HepG2 (cell line): ENCODE results near the gene PKP4. TPM values are rescaled to one million over a fixed set of nuclear protein-coding genes. Genes with fewer than 3 reads are reported as not detected.

Source experiments
- NR2F2 ChIP-seq: IDR thresholded peaks from 2 replicates; pipeline ENCODE4 v1.6.1; 2012; ENCODE audit warnings: low read depth, inconsistent platforms, borderline replicate concordance
- RERE ChIP-seq: IDR thresholded peaks from 2 replicates; pipeline ENCODE4 v1.6.1; 2016; ENCODE audit warnings: low read depth, missing genetic modification reagents, missing compliant biosample characterization
- TFDP2 ChIP-seq: sonication (generic); formaldehyde crosslinking; IDR thresholded peaks from 2 replicates; pipeline ENCODE4 v1.4.0; 2020; ENCODE audit warnings: missing genetic modification reagents
- ZHX2 ChIP-seq, 2 experiments: sonication (generic) in 1 of 2; formaldehyde crosslinking in 1 of 2; IDR thresholded peaks; 2 replicates each; pipeline versions ENCODE4 v1.6.1 to v1.9.0; 2014 to 2022; ENCODE audit warnings: antibody characterized with exemption in 1 of 2, borderline replicate concordance in 1 of 2, inconsistent platforms in 1 of 2, low read depth in 1 of 2, missing genetic modification reagents in 1 of 2
- polyA plus RNA-seq, 8 experiments: library from polyadenylated mRNA; depleted of rRNA in 3 of 8; stranded (reverse) in 7 of 8; unstranded in 1 of 8; fragments of >200 nt; fragmentation: Illumina TruSeq in 4 of 8; extraction: Trizol in 4 of 8; gene quantifications; 2 replicates each; pipeline versions ENCODE4 v1.2.1 to v1.2.3, GENCODE V29; 2011 to 2016; ENCODE audit warnings: low read depth in 4 of 8, missing spikeins in 1 of 8, mixed read lengths in 1 of 8; ENCODE audit not compliant: insufficient read depth in 1 of 8
- total RNA-seq, 5 experiments: library from RNA; depleted of rRNA; stranded (reverse); fragments of >200 nt; fragmentation: Illumina TruSeq; extraction: Trizol; gene quantifications; 2 replicates each; pipeline ENCODE4 v1.2.3, GENCODE V29; 2016; ENCODE audit warnings: low read depth in 1 of 5

Gene PKP4
- total and polyA plus RNA-seq, 2 of the 13 experiments (the other 11 are each of a cell fraction or from before 2014, with no cell fraction given): 80.9 to 90.5 TPM

- no peak; the same call in 1 of the 2 replicates for TF ChIP-seq RERE
- no peak for TF ChIP-seq NR2F2
- 0 out of 2 replicates have a peak, but pooled peaks have one; percentile 13 for TF ChIP-seq ZHX2 (IDR thresholded peaks at IDR 0.05; ENCODE audit: low read depth)
- no peak for TF ChIP-seq ZHX2 (CRISPR knock-in tag; IDR thresholded peaks at IDR 0.05; ENCODE audit: borderline replicate concordance)
- TF ChIP-seq TFDP2: no peak
These were observed 267.4 kb downstream of the PKP4 start (continued) for GRCh38 chr2:158723921-158724802.
